OCI-LY1 (cell line): ENCODE results near the gene ARFGEF3.

ENCODE experiments used
- EZH2 ChIP-seq: fragments of 200-600 bp; sonication (generic), shearing (Covaris generic); IDR thresholded peaks from 2 replicates; pipeline ENCODE4 v1.8.0; 2017; ENCODE audit warnings: borderline replicate concordance, mixed run types, mild to moderate bottlenecking, antibody characterized with exemption, low read length, moderate library complexity, mixed read lengths
- TF ChIP-seq, protein P1 (sequence below): fragments of 200-600 bp; sonication (generic), shearing (Covaris generic); IDR thresholded peaks from 2 replicates; pipeline ENCODE4 v1.5.1; 2017; ENCODE audit warnings: mild to moderate bottlenecking, antibody characterized with exemption, low read length, moderate library complexity, mixed read lengths

DNA sequence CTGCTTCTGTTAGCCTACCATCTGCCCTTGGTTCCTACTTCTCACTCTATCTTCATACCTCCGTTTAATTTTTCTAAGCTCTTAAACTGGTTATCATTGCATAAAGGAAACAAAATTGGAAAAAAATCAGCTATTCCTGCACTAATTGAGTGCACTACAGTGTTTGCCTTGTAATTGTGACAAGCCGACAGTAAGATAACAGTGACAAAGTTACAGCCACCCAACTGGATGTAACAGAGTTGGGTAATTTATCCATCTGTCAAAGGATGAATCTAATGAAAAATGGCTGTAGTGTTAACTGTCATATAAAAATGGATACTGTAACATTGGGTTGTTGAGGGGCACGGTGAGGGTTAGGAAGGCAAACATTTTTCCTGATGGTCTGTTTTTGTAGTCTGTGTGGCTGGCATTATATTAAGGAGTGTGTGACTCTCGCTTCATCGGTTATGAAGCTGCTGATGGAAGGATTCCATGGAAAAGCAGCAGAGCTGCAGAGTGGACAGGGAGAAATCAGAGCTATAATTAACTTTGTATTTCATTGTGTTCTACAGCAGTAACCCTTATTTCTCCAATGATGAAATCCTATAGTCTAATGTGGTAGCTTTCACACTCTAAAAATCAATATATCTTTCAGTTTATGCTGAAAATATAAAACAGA lies 43.8 kb downstream of the ARFGEF3 start:
- TF ChIP-seq, protein P1, sequence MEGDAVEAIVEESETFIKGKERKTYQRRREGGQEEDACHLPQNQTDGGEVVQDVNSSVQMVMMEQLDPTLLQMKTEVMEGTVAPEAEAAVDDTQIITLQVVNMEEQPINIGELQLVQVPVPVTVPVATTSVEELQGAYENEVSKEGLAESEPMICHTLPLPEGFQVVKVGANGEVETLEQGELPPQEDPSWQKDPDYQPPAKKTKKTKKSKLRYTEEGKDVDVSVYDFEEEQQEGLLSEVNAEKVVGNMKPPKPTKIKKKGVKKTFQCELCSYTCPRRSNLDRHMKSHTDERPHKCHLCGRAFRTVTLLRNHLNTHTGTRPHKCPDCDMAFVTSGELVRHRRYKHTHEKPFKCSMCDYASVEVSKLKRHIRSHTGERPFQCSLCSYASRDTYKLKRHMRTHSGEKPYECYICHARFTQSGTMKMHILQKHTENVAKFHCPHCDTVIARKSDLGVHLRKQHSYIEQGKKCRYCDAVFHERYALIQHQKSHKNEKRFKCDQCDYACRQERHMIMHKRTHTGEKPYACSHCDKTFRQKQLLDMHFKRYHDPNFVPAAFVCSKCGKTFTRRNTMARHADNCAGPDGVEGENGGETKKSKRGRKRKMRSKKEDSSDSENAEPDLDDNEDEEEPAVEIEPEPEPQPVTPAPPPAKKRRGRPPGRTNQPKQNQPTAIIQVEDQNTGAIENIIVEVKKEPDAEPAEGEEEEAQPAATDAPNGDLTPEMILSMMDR = no peak
- TF ChIP-seq EZH2 = no peak
